ENCODE measurements around the gene COL13A1. TPM values are rescaled to one million over a fixed set of nuclear protein-coding genes. Genes with fewer than 3 reads are reported as not detected.

COL13A1 gene
- total RNA-seq, 4 donors from 2014 or later: 1.2 to 6.8 (median 3.9) TPM

GRCh38 chr10:69878038-69878437 is 76.3 kb downstream of the COL13A1 start:
- WGBS, 2 donors (ENCODE audit: low coverage in 1 of 2): 48 to 70% methylated on average over 2 to 8 of the region's 10 CpGs
- no peak for TF ChIP-seq CTCF (IDR thresholded peaks at IDR 0.05)
- no peak for TF ChIP-seq POLR2A (IDR thresholded peaks at IDR 0.05)
- TF ChIP-seq EP300 (IDR thresholded peaks at IDR 0.05): no peak
- TF ChIP-seq POLR2AphosphoS5 (IDR thresholded peaks at IDR 0.05): no peak
- Histone ChIP-seq H3K4me3 (no peak overlapping the region), H3K27ac (no peak overlapping the region), H3K36me3 (no peaks in the 10 kb centered on the region), H3K9me3 (no peaks in the 10 kb centered on the region), H3K4me1 (peaks cover 0 to 14% (median 0%) of the 10 kb centered on the region in 3 donors), H3K27me3 (peaks cover 18% of the 10 kb centered on the region)
- no peak for ATAC-seq

DNA sequence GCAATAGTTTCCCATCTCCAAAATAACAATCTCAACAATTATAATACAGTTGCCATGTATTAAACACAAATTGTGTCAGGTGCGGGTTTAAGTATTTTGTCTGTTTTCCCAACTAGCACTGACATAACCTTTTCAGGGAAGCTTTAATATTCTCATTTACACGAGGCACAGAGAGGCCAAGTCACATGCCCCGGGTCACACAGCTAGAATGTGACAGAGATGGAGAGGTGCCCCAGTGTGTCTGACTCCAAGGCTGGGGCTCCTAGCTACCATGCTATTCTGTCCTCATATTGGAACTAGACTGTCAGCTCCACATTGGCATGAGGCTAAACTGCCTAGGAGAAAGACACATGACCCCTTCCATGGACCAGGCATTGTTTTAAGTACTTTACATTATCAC is 77.2 kb downstream of the COL13A1 start:
- WGBS, 2 donors (ENCODE audit: low coverage in 1 of 2): 76 to 83% methylated on average over 1 to 3 of the region's 3 CpGs
- Histone ChIP-seq H3K4me1 (peaks cover 0 to 14% (median 0%) of the 10 kb centered on the region in 3 donors), H3K4me3 (no peak overlapping the region), H3K36me3 (no peaks in the 10 kb centered on the region), H3K27me3 (peaks cover 18% of the 10 kb centered on the region), H3K9me3 (no peaks in the 10 kb centered on the region), H3K27ac (no peak overlapping the region)
- ATAC-seq: no peak
- no peak for TF ChIP-seq POLR2AphosphoS5 (IDR thresholded peaks at IDR 0.05)

DNA sequence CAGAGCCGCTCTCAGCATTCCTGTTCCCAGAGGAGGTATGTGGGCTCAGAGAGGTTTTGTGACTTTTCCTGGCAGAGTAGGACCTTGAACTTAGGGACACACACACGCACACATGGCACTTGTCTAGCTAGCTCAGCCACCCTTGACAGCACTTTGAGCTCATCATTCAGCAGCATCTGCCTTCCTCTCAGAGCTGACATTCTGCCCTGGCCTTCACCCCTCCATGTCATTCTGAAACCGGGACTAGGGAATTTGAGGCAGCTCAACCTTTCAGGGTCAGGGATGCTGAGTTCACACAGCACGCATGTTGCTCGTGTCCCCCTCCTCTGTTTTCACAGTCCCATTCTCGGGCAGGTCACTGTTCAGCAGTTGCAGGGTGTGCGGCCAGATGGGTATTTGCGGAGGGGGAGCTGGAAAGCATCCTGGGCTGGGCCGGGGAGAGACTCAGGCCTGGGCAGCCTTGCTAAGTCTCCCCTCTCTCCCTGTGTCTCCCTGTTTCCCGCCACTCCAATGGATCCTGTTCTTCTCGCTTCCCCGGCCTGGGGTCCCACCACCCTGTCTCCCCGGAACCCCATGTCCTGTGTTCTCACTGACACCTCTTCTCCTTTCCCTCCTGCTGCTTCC is 78.0 kb downstream of the COL13A1 start:
- TF ChIP-seq POLR2A (IDR thresholded peaks at IDR 0.05): no peak
- no peak for TF ChIP-seq CTCF (IDR thresholded peaks at IDR 0.05)
- TF ChIP-seq POLR2AphosphoS5 (IDR thresholded peaks at IDR 0.05): no peak
- no peak for TF ChIP-seq EP300 (IDR thresholded peaks at IDR 0.05)
- H3K4me1 ChIP-seq: peaks cover 0 to 14% (median 0%) of the 10 kb centered on the region in 3 donors
- H3K36me3 ChIP-seq: no peaks in the 10 kb centered on the region
- 90 to 94% methylated on average over 8 of the region's 13 CpGs for WGBS, 2 donors (ENCODE audit: low coverage in 1 of 2)
- no peaks in the 10 kb centered on the region for H3K9me3 ChIP-seq
- no peak overlapping the region for H3K27ac ChIP-seq
- peaks cover 18% of the 10 kb centered on the region for H3K27me3 ChIP-seq
- ATAC-seq: no peak
- no peak overlapping the region for H3K4me3 ChIP-seq

GRCh38 chr10:69880301-69881081 is 78.8 kb downstream of the COL13A1 start:
- peaks cover 0 to 20% (median 0%) of the 10 kb centered on the region in 3 donors for H3K4me1 ChIP-seq
- H3K27me3 ChIP-seq: peaks cover 18% of the 10 kb centered on the region
- TF ChIP-seq EP300 (IDR thresholded peaks at IDR 0.05) (no peak), POLR2AphosphoS5 (IDR thresholded peaks at IDR 0.05) (no peak), CTCF (IDR thresholded peaks at IDR 0.05) (no peak), POLR2A (IDR thresholded peaks at IDR 0.05) (no peak)
- WGBS, 2 donors (ENCODE audit: low coverage in 1 of 2): 40% methylated on average over 16 of the region's 27 CpGs; no CpG with 5 or more reads in 1 of the 2 donors
- H3K36me3 ChIP-seq: no peaks in the 10 kb centered on the region
- H3K4me3 ChIP-seq: no peak overlapping the region
- no peak overlapping the region for H3K27ac ChIP-seq
- no peaks in the 10 kb centered on the region for H3K9me3 ChIP-seq
- ATAC-seq: no peak

GRCh38 chr10:69881202-69881601 is 79.5 kb downstream of the COL13A1 start:
- Histone ChIP-seq H3K4me3 (no peak overlapping the region), H3K9me3 (no peaks in the 10 kb centered on the region), H3K27ac (no peak overlapping the region), H3K27me3 (peaks cover 18% of the 10 kb centered on the region), H3K4me1 (peaks cover 0 to 24% (median 0%) of the 10 kb centered on the region in 3 donors), H3K36me3 (no peaks in the 10 kb centered on the region)
- TF ChIP-seq POLR2AphosphoS5 (IDR thresholded peaks at IDR 0.05): no peak
- no peak for TF ChIP-seq CTCF (IDR thresholded peaks at IDR 0.05)
- TF ChIP-seq POLR2A (IDR thresholded peaks at IDR 0.05): no peak
- TF ChIP-seq EP300 (IDR thresholded peaks at IDR 0.05): no peak
- ATAC-seq: no peak
- WGBS, 2 donors (ENCODE audit: low coverage in 1 of 2): 81% methylated on average over 3 of the region's 12 CpGs; no CpG with 5 or more reads in 1 of the 2 donors
